Measurements from ENCODE around the gene TMEM50A. TPM values are rescaled to one million over a fixed set of nuclear protein-coding genes. Genes with fewer than 3 reads are reported as not detected.
A peak's percentile ranks its signal among the peaks of the same experiment; 100 is the strongest.
"Not testable (repeated sequence)": the region's sequence is repeated elsewhere in the genome, so short reads cannot be mapped to it uniquely, and the experiment has no call there.

TMEM50A gene
- polyA plus RNA-seq, 4 donors = 126 to 139 (median 137) TPM

DNA sequence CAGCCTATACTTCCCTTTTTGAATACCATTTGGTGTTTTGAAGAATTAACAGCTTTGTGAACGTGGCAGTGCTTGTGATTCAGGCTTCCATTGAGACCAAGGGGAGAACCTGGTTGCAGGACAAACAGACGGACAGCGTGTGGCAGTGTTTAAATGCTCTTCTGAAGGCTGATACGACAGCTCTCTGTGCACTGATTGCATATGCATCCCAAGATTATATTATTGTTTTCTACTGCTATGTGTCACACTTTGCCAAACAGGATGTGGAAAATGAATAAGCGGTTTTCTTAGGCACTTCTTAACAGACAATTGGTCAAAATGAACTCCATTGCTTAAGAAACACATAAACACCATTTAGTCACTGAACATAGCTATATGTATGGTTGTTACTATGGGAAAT is 8.2 kb upstream of the TMEM50A start:
- not testable (repeated sequence) for DNase-seq (ENCODE audit: low read depth in 4 of 4, low spot score in 3 of 4)

DNA sequence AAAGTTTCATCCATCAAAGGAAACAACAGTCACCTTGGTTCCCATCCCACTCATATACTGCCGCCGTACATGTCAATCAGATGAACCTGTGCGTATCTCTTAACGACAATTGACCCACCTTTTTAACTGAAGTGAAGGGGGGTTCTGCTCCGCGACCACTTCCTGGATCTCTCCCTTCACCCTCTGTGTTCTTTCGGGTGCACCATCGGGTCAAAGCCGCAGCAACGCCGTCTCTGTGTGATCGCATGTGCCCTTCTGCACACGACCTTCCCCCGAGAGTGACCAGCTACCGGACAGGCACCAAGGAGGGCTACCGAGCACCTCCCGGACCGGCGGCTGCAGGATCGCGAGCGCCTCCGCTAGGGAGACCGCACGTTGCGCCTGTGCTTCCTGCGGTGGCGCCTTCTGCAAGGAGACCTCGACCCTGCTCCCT is 1.2 kb upstream of the TMEM50A start:
- peak in 1 of 4 donors; percentile 5 for DNase-seq (ENCODE audit: low read depth in 4 of 4, low spot score in 3 of 4)

DNA sequence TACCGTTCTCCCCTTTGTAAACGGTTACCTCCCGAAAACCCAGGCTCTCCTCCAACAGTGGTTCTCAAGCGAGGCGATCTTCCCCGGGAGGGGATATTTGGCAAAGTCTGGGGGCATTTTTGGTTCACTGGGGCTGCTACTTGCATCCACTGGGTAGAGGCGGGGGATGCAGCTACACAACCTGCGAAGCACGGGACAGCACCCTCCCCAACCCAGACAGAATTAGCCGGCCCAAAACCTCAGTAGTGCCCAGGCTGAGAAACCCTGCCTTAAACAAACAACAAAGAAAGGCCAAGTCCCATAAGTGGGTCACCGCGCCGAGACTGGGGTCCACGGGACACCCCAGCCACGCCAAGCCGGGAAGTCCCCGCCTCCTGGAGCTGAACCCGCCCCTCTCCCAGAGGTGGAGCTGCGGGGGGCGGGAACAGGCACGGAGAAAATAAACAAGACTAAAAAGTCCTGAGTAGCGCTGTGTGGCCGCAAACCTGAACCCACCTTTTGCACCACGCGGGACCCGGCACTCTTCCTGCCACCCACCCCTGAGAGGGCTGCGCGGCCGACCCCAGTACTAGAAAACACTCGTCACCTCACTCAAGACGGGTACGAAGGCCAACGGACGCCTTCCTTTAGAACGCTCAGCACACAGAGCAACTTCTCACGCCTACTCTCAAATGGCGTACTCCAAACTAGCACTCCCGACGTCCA is 499 bp upstream of the TMEM50A start:
- not testable (repeated sequence) for DNase-seq (ENCODE audit: low read depth in 4 of 4, low spot score in 3 of 4)

DNA sequence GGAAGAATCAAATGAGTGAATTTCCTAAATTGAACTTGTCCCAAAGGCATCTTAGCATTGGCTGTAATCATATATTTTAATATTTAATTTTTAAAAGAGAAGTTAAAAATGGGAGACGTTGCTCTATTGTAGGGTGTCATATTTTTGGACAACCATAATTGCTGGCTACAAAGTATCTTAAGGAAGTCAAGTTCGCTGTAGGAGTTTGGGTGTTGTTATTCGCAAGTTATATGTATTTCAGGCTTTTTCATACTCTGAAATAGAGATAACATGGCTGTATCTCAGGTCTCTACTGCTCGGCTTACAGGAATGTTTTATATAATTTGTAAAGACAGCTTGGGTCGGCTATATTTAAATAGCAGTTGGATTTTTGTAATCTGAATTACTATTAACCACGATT is 852 bp downstream of the TMEM50A start:
- DNase-seq (ENCODE audit: low read depth in 4 of 4, low spot score in 3 of 4) = no peak

DNA sequence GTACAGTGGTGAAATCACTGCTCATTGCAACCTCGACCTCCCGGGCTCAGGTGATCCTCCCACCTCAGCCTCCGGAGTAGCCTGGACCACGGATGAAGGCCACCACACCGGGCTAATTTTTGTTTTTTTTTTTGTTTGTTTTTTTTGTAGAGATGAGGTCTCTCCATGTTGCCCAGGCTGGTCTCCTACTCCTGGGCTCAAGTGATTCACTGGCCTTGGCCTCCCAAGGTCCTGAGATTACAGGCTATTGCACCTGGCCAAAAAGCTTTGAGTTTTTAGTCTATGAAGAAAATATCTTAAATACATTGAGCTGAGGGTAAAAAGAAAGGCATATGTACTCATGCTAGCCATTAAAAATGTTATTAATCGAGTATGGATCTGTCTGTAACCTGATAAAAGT is 3.6 kb downstream of the TMEM50A start:
- DNase-seq (ENCODE audit: low read depth in 4 of 4, low spot score in 3 of 4) = no peak

DNA sequence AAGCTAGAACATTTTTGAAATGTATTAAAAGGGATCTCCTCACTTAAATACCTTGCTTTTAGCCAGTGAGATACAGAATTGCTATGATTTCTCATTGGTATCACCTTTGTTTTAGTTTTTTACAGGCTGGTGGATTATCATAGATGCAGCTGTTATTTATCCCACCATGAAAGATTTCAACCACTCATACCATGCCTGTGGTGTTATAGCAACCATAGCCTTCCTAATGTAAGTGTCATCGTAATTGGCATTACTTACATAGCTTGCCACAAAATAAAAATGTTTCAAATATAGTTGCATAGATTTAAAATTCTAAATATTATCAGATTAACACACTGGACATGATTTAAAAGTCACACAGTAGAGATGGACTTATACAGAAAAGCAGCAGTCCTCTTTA is 4.7 kb downstream of the TMEM50A start:
- DNase-seq (ENCODE audit: low read depth in 4 of 4, low spot score in 3 of 4) = no peak

DNA sequence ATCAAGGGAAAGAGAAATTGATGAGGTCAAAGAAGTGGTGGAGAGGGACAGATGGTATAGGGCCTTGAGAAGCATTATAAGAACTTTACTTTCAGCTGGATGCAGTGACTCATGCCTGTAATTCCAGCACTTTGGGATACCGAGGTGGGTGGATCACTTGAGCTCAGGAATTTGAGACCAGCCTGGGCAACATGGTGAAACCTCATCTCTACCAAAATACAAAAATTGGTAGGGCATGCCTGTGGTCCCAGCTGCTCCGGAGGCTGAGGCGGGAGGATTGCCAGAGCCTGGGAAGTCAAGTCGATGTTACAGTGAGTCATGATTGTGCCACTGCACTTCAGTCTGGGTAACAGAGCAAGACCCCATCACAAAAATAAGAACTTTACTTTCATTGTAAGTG is 5.7 kb downstream of the TMEM50A start:
- no peak for DNase-seq (ENCODE audit: low read depth in 4 of 4, low spot score in 3 of 4)

DNA sequence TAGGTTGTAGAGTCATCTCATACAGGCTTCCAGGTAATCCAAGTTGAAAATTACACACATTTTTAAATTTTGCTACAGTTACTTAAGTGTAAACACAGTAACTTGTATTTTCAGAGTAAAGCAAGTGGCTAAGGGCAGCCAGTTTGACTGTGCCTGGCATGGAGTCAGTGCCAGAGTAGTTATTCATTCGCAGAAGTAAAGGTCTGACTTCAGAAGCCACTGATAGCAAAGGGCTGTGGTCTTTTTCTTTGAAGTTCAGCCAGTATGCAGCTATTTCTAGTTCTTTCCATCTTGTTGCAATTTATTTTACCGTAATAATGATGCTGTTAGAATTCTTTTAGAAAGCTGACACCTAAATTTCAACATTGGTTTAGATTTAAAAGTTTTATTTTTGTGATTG is 9.4 kb downstream of the TMEM50A start:
- no peak for DNase-seq (ENCODE audit: low read depth in 4 of 4, low spot score in 3 of 4)

DNA sequence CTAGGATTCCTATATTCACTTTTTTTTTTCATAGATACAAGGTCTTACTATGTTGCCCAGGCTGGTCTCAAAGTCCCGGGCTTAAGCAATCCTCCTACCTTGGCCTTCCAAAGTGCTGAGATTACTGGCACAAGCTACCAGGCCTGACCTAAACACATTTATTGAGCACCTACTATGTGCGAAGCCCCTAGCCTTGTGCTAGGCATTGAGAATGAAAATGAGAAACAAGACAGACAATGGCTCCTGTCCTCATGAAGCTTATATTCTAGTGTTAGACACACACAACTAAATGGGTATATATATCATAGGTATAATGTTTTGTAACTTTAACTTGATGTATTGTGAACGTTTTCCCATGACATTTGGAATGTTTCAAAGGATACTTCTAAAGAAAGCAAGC is 11.5 kb downstream of the TMEM50A start:
- DNase-seq (ENCODE audit: low read depth in 4 of 4, low spot score in 3 of 4) = no peak

DNA sequence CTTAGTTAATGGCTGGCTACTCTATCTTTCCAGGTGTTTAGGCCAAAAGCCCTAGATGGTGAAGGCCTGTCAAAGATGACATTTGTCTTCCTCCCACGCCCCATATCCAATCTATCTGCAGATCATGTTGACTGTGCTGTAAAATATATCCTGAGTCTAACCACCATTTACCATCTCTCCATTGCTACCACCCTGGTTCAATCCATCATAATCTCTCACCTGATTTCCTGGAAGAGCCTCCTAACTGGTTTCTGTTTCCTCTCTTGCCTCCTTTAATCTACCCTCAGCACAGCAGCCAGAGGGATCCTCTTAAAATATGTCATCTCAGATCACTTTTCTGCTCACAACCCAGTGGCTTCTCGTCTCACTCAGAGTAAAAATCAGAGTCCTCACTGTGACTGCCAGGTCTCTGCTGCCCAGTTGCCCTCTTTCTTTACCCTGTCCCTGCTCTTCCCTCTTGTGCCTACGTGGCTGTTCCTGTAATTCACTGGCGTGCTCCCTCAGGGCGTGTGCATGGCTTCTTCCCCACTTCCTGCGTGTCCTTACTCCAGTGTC is 17.8 kb downstream of the TMEM50A start:
- DNase-seq (ENCODE audit: low read depth in 4 of 4, low spot score in 3 of 4) = no peak

DNA sequence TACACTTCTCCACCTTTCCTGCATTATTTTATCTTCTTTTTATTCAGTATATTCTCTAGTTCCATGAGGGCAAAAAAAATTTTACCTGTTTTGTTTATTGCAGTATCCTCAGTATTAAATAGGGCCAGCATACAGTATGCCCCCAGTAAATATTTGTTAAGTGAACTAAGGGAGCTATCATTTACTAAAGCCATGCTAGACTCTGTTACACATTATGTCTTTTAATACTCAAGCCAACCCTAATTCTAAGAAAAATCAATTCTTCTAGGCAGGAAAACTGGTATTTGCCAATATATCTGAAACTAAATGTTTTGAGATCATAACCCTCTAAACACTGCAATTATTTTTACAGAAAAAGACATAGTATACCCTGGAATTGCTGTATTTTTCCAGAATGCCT is 18.3 kb downstream of the TMEM50A start:
- DNase-seq (ENCODE audit: low read depth in 4 of 4, low spot score in 3 of 4) = no peak

DNA sequence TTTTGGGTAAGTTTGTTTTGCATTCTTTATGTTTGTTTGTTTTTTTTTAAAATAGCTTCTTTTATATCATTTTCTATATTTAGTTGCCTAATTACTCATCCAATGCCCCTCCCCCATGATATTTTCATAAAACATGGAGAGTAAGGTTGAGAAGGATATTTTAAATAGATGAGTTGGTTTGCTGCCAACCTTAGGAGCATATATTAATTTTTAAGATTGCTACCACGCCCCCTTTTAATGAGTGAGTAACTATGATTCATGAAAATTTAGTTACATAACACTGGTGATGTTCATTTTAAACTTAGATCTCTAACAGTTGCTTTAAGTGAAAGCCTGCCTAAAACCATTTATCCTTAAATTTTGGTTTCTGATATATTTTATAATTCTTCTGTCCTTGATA is 18.7 kb downstream of the TMEM50A start:
- DNase-seq (ENCODE audit: low read depth in 4 of 4, low spot score in 3 of 4) = no peak

DNA sequence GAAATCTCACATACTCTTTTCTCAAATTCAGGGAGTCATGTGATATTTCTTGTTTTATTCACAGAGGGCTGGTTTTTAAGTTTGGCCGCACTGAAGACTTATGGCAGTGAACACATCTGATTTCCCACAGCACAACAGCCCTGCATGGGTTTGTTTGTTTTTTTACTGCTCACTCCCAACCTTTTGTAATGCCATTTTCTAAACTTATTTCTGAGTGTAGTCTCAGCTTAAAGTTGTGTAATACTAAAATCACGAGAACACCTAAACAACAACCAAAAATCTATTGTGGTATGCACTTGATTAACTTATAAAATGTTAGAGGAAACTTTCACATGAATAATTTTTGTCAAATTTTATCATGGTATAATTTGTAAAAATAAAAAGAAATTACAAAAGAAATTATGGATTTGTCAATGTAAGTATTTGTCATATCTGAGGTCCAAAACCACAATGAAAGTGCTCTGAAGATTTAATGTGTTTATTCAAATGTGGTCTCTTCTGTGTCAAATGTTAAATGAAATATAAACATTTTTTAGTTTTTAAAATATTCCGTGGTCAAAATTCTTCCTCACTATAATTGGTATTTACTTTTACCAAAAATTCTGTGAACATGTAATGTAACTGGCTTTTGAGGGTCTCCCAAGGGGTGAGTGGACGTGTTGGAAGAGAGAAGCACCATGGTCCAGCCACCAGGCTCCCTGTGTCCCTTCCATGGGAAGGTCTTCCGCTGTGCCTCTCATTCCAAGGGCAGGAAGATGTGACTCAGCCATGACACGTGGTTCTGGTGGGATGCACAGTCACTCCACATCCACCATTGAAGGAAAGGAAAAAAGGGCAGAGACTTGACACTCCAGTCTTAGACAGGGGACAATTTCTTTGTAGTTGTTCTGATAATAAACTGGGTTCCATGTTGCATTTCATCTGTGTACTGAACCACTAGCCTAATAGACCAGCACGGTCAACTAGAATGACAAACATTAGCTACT is 22.8 kb downstream of the TMEM50A start:
- DNase-seq (ENCODE audit: low read depth in 4 of 4, low spot score in 3 of 4) = no peak

DNA sequence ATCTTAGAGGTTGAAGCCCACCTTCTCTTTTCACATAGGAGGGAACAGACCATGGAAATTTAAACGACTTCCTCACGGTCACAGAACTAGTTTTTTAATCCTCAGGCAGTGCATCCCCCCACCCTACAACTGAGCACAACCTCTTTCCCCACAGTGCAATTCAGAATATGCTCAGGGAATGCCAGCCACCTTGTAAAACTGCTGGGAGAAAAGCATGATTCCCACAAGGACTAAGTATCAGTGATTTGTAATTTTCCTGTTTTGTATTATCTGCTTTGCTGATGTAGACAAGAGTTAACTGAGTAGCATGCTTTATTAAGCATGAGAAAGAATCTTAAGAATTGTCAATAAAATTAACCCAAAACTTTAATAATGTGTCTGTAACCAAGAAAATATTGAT is 23.8 kb downstream of the TMEM50A start:
- DNase-seq (ENCODE audit: low read depth in 4 of 4, low spot score in 3 of 4) = no peak

DNA sequence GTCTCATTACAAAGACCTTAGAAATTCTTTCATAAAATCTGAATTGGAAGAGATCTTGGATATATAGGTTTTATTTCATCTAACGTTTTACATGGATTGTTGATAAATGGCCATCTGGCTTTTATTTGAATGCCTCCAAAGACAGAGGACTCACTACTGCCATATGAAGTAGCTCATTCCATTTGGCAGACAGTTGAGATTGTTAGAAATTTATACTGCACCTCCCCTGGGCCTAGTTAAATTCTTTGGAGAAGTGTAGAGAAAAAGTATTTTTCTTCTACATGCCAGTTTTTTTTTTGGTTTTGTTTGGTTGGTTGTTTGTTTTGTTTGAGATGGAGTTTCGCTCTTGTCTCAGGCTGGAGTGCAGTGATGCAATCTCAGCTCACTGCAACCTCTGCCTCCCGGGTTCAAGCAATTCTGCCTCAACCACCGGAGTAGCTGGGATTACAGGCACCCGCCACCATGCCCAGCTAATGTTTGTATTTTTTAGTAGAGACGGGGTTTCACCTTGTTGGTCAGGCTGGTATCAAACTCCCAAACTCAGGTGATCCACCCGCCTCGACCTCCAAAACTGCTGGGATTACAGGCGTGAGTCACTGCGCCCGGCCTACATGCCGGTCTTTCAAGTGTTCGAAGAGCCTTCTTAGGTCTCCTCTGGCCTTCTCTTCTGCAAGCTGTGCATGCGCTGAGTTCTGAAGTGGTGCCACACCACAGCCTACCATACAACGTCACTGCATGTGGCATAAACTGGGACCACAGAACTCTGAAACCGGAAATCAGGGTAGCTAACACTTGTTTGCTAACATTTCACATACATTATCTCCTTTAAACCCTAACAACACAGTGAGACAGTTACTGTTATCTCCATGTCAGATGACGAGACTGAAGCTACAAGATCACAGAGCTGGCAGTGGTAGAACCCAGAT is 24.8 kb downstream of the TMEM50A start:
- not testable (repeated sequence) for DNase-seq (ENCODE audit: low read depth in 4 of 4, low spot score in 3 of 4)

DNA sequence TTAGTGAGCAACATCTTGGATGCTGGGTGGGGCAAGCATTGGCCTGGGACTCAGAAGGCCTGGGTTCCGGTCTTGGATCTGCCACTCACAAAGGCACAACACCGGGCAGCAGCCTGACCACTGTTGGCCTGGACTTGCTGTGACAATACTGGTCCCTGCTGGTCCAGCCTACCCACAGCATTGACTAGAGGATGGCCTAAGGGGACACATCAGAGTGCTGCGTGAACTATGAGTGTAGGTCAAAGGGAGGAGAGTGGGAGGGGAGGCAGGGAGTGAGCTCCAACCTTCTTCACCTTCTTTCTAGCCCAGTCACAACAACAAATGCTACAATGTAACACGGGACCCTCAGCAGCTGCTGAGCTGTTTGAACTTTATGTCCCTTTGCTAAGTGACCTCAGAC is 31.1 kb downstream of the TMEM50A start:
- no peak for DNase-seq (ENCODE audit: low read depth in 4 of 4, low spot score in 3 of 4)

DNA sequence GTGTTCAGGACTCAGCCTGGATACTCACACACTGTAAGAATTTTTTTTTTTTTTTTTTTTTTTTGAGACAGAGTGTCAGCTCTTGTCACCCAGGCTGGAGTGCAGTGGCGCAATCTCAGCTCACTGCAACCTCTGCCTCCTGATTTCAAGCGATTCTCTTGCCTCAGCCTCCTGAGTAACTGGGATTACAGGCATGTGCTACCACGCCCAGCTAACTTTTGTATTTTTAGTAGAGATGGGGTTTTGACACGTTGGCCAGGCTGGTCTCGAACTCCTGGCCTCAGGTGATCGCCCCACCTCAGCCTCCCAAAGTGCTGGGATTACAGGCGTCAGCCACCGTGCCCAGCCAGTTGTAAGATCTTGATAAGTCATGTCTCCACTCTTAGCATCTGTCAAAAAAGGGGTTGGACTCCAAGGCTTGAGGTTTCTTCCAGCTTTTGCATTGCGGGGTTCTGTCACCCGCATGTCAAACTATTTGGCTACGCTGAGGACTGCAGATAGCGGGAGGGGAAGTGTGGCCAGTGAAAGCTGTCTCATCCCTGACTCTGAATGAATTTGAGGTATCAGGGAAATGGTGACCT is 31.6 kb downstream of the TMEM50A start:
- not testable (repeated sequence) for DNase-seq (ENCODE audit: low read depth in 4 of 4, low spot score in 3 of 4)

DNA sequence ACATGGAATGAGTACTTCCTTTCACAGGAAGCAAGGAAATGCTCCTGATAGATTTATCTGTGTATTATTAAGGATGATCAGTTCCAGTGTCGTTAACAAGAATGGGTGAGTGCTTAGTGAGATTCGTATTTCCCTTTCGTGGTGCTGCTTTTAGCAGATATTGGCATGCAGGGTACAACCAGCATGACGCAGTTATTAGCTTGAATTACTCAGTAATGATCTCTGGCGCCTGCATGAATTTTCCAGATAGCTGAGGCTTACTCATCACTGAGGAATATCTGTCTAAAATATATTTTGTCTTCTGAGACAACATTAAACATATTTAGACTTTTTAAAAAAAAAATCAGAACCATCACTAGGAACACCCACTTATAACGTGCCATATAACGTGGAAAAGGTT is 33.6 kb downstream of the TMEM50A start:
- DNase-seq (ENCODE audit: low read depth in 4 of 4, low spot score in 3 of 4) = not testable (repeated sequence)

DNA sequence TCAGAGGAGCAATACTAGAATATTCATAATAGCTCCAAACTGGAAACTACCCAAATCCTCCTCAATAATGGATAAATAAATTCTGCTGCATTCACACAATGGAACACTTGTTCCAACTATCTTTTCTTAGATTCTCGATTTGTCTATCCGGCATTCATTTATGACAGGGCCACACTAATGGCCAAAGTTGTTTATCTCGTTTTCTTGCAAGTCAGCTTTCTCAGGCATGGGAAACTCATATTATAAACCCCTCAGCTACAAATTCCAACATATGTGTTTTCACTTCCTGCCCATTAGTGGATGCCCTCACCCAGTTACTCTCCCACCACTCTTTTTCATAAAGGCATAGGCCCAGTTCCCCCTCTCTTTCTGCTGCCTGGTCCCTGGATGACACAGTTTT is 40.2 kb downstream of the TMEM50A start:
- DNase-seq (ENCODE audit: low read depth in 4 of 4, low spot score in 3 of 4) = not testable (repeated sequence)

DNA sequence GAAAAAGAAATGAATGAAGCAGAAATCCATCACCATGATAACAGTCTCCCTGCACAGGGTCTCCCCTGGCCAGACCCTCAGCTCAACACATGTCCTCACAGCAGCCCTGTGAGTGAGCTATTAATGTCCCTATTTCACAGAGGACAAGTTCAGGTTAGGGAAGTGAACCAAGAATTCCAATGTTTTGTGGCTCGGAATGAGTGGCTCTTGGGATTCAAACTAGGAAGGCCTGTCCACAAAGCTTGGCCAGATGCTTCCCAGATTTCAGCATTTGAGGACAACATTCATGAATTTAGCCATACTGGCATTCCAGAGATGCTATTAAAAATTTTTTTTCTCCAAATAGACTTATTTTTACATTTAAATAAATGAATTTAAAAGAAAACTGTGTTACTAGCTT is 44.4 kb downstream of the TMEM50A start:
- DNase-seq (ENCODE audit: low read depth in 4 of 4, low spot score in 3 of 4) = not testable (repeated sequence)
